NCI-H2196 treated with DMSO at 0.1 percent for 48 hours (cell line): ENCODE measurements around the gene RNF183.
"Not testable (repeated sequence)": the region's sequence is repeated elsewhere in the genome, so short reads cannot be mapped to it uniquely, and the experiment has no call there.

ENCODE experiments used
- DNase-seq: peaks from one replicate; lab custom pipeline; 2025; ENCODE audit not compliant: unreplicated experiment; lab: John Stamatoyannopoulos, UW

RNF183 gene

GRCh38 chr9:113317777-113318176 is 14.6 kb upstream of the RNF183 start:
- DNase-seq = no peak

- no peak for DNase-seq
These were observed 12.9 kb upstream of the RNF183 start for GRCh38 chr9:113316030-113316429.

- no peak for DNase-seq
These were observed 12.1 kb upstream of the RNF183 start for GRCh38 chr9:113315231-113315630.

- DNase-seq = no peak
These were observed 10.1 kb upstream of the RNF183 start for GRCh38 chr9:113313261-113313660.

GRCh38 chr9:113311961-113312360 is 8.8 kb upstream of the RNF183 start:
- DNase-seq = no peak

GRCh38 chr9:113310538-113310937 is 7.4 kb upstream of the RNF183 start:
- no peak for DNase-seq

- peak; percentile 11 for DNase-seq
These were observed 6.1 kb upstream of the RNF183 start for GRCh38 chr9:113309204-113309813.

- no peak for DNase-seq
These were observed 4.3 kb upstream of the RNF183 start for GRCh38 chr9:113307396-113307975.

GRCh38 chr9:113306566-113306965 is 3.4 kb upstream of the RNF183 start:
- no peak for DNase-seq

- DNase-seq = no peak
These were observed 1.6 kb downstream of the RNF183 start for GRCh38 chr9:113301548-113301947.

GRCh38 chr9:113299800-113300292 is 3.3 kb downstream of the RNF183 start:
- DNase-seq = peak; percentile 69

GRCh38 chr9:113298924-113299770 is 4.0 kb downstream of the RNF183 start:
- DNase-seq = peak; percentile 75

GRCh38 chr9:113298311-113298710 is 4.9 kb downstream of the RNF183 start:
- no peak for DNase-seq

GRCh38 chr9:113296796-113297558 is 6.2 kb downstream of the RNF183 start:
- no peak for DNase-seq

GRCh38 chr9:113296247-113296646 is 6.9 kb downstream of the RNF183 start:
- not testable (repeated sequence) for DNase-seq

- DNase-seq = no peak
These were observed 9.8 kb downstream of the RNF183 start for GRCh38 chr9:113293285-113293878.

- no peak for DNase-seq
These were observed 13.0 kb downstream of the RNF183 start for GRCh38 chr9:113290052-113290607.

GRCh38 chr9:113289091-113289490 is 14.1 kb downstream of the RNF183 start:
- DNase-seq = no peak

GRCh38 chr9:113281356-113281755 is 21.8 kb downstream of the RNF183 start:
- DNase-seq = no peak

- no peak for DNase-seq
These were observed 24.3 kb downstream of the RNF183 start for GRCh38 chr9:113278840-113279239.
